Pancreas (tissue), 10 donors: ENCODE data around the gene TLE5. TPM values are rescaled to one million over a fixed set of nuclear protein-coding genes. Genes with fewer than 3 reads are reported as not detected.

Experiments used
- ATAC-seq, 4 donors: fragments of 200-7000 bp; cut with Tn5 transposase; one replicate each; pipeline versions ENCODE4 v1.8.0 to v1.9.1; 2020; ENCODE audit warnings: mild to moderate bottlenecking in 4 of 4, moderate library complexity in 4 of 4
- DNase-seq, 6 donors: peaks; one replicate each; pipeline ENCODE4 v3.0.0-alpha.2; 2020
- FAIRE-seq: peaks from 2 replicates; lab custom pipeline; 2012; peaks lifted over from hg19 to GRCh38; lab: Jason Lieb, UNC
- H3K27ac ChIP-seq, 4 donors: fragments of 200-600 bp; sonication (generic); 1 replicate in 3 of 4; 2 replicates in 1 of 4; pipeline versions ENCODE4 v1.5.0 to v1.8.0; 2020
- H3K27me3 ChIP-seq, 4 donors: fragments of 200-600 bp; one replicate each; pipeline ENCODE4 v1.8.0; 2021
- H3K36me3 ChIP-seq, 3 donors: fragments of 200-600 bp; sonication (generic) in 1 of 3; one replicate each; pipeline versions ENCODE4 v1.5.0 to v1.8.0; 2020 to 2021
- H3K4me1 ChIP-seq, 3 donors: fragments of 200-600 bp; one replicate each; pipeline ENCODE4 v1.8.0; 2021
- H3K4me3 ChIP-seq, 4 donors: fragments of 200-600 bp; sonication (generic) in 2 of 4; one replicate each; pipeline versions ENCODE4 v1.5.0 to v1.8.0; 2020 to 2021
- H3K9me3 ChIP-seq, 4 donors: fragments of 200-600 bp; one replicate each; pipeline ENCODE4 v1.8.0; 2021
- WGBS, 2 donors: extraction: QIAGEN DNeasy Blood & Tissue Kit; methylation state at CpG; one replicate each; pipeline ENCODE4 v1.1.7; 2013; 5-methylcytosine and 5-hydroxymethylcytosine counted together
- intact Hi-C, 3 donors: fragments of 100-400 bp; cut with DNase I; formaldehyde crosslinking; loops; one replicate each; pipeline versions ENCODE4 v1.11.1 to v1.14.2; 2022
- polyA plus RNA-seq, 2 donors: library from polyadenylated mRNA; stranded (reverse); fragments of 200-250 nt; gene quantifications; one replicate each; pipeline ENCODE4 v1.2.3, GENCODE V29; 2013
- total RNA-seq, 6 donors: library from RNA; stranded (reverse); fragmentation: NEBNext Ultra II Directional in 4 of 6; extraction: Animal tissue kit (Norgen Biotek cat#: 25700) in 4 of 6; gene quantifications; one replicate each; pipeline versions ENCODE4 v1.2.1 to v1.2.4, GENCODE V29; 2021 to 2023
- TF ChIP-seq, protein P1 (sequence below), 4 donors: fragments of 200-600 bp; sonication (generic) in 3 of 4; IDR thresholded peaks; one replicate each; pipeline versions ENCODE4 v1.5.0 to v1.8.0; 2021; ENCODE audit warnings: antibody characterized with exemption in 4 of 4
- donor health status: healthy with polysubstance abuse.
- donor health status: DM: no; HTN: no; CAD: no; lungs with moderate emphysema.
- donor health status: DM: no; HTN: no; CAD: no.
- donor health status: control.
- donor health status: control.
- donor health status: Bipolar disorder and iron deficiency.
- donor health status: DM: yes; HTN: yes; CAD: no.
- donor health status: DM: no; HTN: no; CAD: no.
- donor health status: DM: no; HTN: no; CAD: no.
- donor health status: DM: yes; HTN: yes; CAD: no.

TLE5 gene
- total and polyA plus RNA-seq, 8 donors = 165 to 573 (median 229) TPM

DNA sequence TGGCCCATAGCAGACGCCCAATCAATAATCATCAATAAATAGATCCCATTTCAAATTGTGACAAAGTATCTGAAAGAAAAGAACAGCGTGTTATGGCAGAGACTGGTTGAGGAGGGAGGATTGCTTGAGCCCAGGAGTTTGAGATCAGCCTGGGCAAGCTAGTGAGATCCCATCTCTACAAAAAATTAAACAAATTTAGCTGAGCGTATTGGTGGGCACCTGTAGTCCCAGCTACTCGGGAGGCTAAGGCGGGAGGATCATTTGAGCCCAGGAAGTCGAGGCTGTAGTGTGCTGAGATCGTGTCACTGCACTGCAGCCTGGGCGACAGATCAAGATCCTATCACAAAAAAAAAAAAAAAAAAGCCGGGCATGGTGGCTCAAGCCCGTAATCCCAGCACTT, 25.5 kb upstream of the TLE5 start:
- WGBS, 2 donors = 80 to 81% methylated on average over 8 to 10 of the region's 10 CpGs
- TF ChIP-seq, protein P1, sequence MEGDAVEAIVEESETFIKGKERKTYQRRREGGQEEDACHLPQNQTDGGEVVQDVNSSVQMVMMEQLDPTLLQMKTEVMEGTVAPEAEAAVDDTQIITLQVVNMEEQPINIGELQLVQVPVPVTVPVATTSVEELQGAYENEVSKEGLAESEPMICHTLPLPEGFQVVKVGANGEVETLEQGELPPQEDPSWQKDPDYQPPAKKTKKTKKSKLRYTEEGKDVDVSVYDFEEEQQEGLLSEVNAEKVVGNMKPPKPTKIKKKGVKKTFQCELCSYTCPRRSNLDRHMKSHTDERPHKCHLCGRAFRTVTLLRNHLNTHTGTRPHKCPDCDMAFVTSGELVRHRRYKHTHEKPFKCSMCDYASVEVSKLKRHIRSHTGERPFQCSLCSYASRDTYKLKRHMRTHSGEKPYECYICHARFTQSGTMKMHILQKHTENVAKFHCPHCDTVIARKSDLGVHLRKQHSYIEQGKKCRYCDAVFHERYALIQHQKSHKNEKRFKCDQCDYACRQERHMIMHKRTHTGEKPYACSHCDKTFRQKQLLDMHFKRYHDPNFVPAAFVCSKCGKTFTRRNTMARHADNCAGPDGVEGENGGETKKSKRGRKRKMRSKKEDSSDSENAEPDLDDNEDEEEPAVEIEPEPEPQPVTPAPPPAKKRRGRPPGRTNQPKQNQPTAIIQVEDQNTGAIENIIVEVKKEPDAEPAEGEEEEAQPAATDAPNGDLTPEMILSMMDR (IDR thresholded peaks at IDR 0.05) = no peak
- H3K9me3 ChIP-seq = no peaks in the 10 kb centered on the region
- DNase-seq (no peak), ATAC-seq (no peak), FAIRE-seq (no peak)
- intact Hi-C loops = no loop called here
- no peaks in the 10 kb centered on the region for H3K4me1 ChIP-seq
- no peak overlapping the region for H3K4me3 ChIP-seq
- H3K27me3 ChIP-seq = no peaks in the 10 kb centered on the region
- no peaks in the 10 kb centered on the region for H3K36me3 ChIP-seq
- no peak overlapping the region for H3K27ac ChIP-seq

DNA sequence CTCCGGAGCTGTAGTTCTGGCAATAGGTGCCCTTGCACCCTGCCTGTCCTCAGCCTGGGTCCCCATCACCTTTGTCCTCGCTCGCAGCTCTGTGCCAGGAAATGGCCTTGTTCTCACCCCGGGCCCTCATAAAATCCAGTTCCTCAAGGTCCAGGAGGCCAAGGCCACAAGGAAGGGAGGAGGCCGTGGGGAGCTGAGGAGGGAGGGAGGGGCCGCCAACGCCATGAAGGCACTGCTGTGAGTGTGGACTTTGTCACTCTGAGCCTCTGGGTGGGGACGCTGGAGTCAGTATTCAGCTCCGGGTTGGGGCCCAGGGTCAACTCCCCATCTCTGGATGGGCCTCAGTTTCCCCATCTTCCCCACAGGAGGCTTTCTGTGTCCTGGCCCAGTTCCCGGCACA, 22.6 kb upstream of the TLE5 start:
- Histone ChIP-seq H3K27ac (no peak overlapping the region), H3K27me3 (no peaks in the 10 kb centered on the region), H3K4me3 (no peak overlapping the region), H3K9me3 (no peaks in the 10 kb centered on the region), H3K4me1 (no peaks in the 10 kb centered on the region), H3K36me3 (no peaks in the 10 kb centered on the region)
- intact Hi-C loops = no loop called here
- no peak for FAIRE-seq
- peak in 1 of 4 donors; percentile 58 for ATAC-seq
- WGBS, 2 donors = 32 to 41% methylated on average over 10 of the region's 10 CpGs
- no peak for DNase-seq
- TF ChIP-seq, protein P1 (IDR thresholded peaks at IDR 0.05) = no peak

DNA sequence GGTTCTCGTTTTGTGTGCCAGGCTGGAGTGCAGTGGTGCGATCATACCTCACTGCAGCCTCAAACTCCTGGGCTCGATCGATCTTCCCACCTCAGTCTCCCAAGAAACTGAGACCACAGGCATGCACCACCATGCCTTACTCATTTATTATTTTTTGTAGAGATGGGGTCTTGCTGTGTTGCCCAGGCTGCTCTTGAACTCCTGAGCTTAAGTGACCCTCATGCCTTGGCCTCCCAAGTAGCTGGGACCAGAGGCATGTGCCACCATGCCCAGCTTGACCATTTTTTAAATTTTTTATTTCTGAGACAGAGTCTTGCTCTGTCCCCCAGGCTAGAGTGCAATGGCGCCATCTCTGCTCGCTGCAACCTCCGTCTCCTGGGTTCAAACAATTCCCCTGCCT, 21.7 kb upstream of the TLE5 start:
- intact Hi-C loops = no loop called here
- no peaks in the 10 kb centered on the region for H3K4me1 ChIP-seq
- H3K36me3 ChIP-seq = no peaks in the 10 kb centered on the region
- WGBS, 2 donors = 87 to 97% methylated on average over 7 of the region's 7 CpGs
- DNase-seq = no peak
- H3K27ac ChIP-seq = no peak overlapping the region
- ATAC-seq = no peak
- no peak overlapping the region for H3K4me3 ChIP-seq
- no peaks in the 10 kb centered on the region for H3K9me3 ChIP-seq
- TF ChIP-seq, protein P1 (IDR thresholded peaks at IDR 0.05) = no peak
- no peaks in the 10 kb centered on the region for H3K27me3 ChIP-seq
- FAIRE-seq = no peak

- intact Hi-C loops = no loop called here
- H3K36me3 ChIP-seq = no peaks in the 10 kb centered on the region
- H3K9me3 ChIP-seq = no peaks in the 10 kb centered on the region
- no peak for FAIRE-seq
- no peaks in the 10 kb centered on the region for H3K4me1 ChIP-seq
- TF ChIP-seq, protein P1 (IDR thresholded peaks at IDR 0.05) = no peak
- H3K27me3 ChIP-seq = no peaks in the 10 kb centered on the region
- H3K27ac ChIP-seq = no peak overlapping the region
- ATAC-seq = no peak
- H3K4me3 ChIP-seq = no peak overlapping the region
- WGBS, 2 donors = 92 to 96% methylated on average over 10 of the region's 10 CpGs
- no peak for DNase-seq
Observed at GRCh38 chr19:3082331-3082730, 20.0 kb upstream of the TLE5 start.

DNA sequence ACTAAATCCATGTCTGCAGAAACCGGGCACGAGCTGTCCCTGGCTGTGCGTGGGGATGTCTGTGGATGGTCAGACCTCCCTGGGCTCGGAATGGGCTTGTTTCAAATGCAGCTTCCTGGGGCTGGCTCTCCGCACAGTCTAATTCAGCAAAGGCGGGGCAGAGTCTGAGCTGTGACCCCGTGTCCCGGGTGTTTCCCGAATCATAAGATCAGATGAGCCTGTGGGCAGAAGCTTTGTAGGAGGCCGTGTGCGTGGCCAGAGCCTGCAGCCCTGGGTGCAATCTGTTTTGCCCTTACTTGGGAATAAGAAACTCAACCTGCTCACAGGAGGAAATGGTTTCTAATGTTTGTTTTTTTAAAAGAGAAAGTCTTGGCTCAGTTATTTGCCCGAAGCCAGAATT, 18.0 kb upstream of the TLE5 start:
- DNase-seq = no peak
- ATAC-seq = peak in 1 of 4 donors; percentile 17
- Histone ChIP-seq H3K27me3 (no peaks in the 10 kb centered on the region), H3K27ac (no peak overlapping the region), H3K4me3 (no peak overlapping the region), H3K9me3 (no peaks in the 10 kb centered on the region), H3K36me3 (no peaks in the 10 kb centered on the region), H3K4me1 (no peaks in the 10 kb centered on the region)
- intact Hi-C loops = no loop called here
- 71 to 77% methylated on average over 12 of the region's 12 CpGs for WGBS, 2 donors
- TF ChIP-seq, protein P1 (IDR thresholded peaks at IDR 0.05) = no peak
- no peak for FAIRE-seq
